Heart right ventricle (tissue), 16 donors: ENCODE measurements around the gene FREM2. TPM values are rescaled to one million over a fixed set of nuclear protein-coding genes. Genes with fewer than 3 reads are reported as not detected.
A peak's percentile ranks its signal among the peaks of the same experiment; 100 is the strongest.

Source experiments
- ATAC-seq, 8 donors: fragments of 200-7000 bp; cut with Tn5 transposase; one replicate each; pipeline ENCODE4 v1.9.1; 2020; ENCODE audit warnings: mild to moderate bottlenecking in 8 of 8, moderate library complexity in 8 of 8, moderate number of reproducible peaks in 1 of 8
- DNase-seq, 2 donors: peaks; one replicate each; pipeline ENCODE4 v3.0.0-alpha.2; 2020
- H3K27ac ChIP-seq, 10 donors: fragments of 200-600 bp; sonication (generic) in 2 of 10; one replicate each; pipeline versions ENCODE4 v1.5.0 to v1.8.0; 2020 to 2022; ENCODE audit warnings: mild to moderate bottlenecking in 3 of 10
- H3K27me3 ChIP-seq, 7 donors: fragments of 200-600 bp; one replicate each; pipeline ENCODE4 v1.8.0; 2021 to 2022; ENCODE audit warnings: mild to moderate bottlenecking in 2 of 7
- H3K36me3 ChIP-seq, 9 donors: fragments of 200-600 bp; sonication (generic) in 1 of 9; one replicate each; pipeline versions ENCODE4 v1.5.0 to v1.8.0; 2020 to 2022; ENCODE audit warnings: mild to moderate bottlenecking in 2 of 9
- H3K4me1 ChIP-seq, 9 donors: fragments of 200-600 bp; sonication (generic) in 1 of 9; one replicate each; pipeline versions ENCODE4 v1.5.0 to v1.8.0; 2020 to 2022; ENCODE audit warnings: mild to moderate bottlenecking in 4 of 9
- H3K4me3 ChIP-seq, 10 donors: fragments of 200-600 bp; sonication (generic) in 2 of 10; one replicate each; pipeline versions ENCODE4 v1.5.0 to v1.8.0; 2020 to 2022; ENCODE audit warnings: mild to moderate bottlenecking in 7 of 10, moderate library complexity in 2 of 10
- H3K9me3 ChIP-seq, 11 donors: fragments of 200-600 bp in 10 of 11; sonication (generic) in 2 of 11; one replicate each; pipeline versions ENCODE4 v1.5.0 to v1.8.0; 2013 to 2022; ENCODE audit warnings: mild to moderate bottlenecking in 2 of 11, control low read depth in 1 of 11, moderate library complexity in 1 of 11
- WGBS, 2 donors: extraction: QIAGEN DNeasy Blood & Tissue Kit; methylation state at CpG; one replicate each; pipeline ENCODE4 v1.1.7; 2013; ENCODE audit warnings: inconsistent platforms in 1 of 2; 5-methylcytosine and 5-hydroxymethylcytosine counted together
- intact Hi-C, 10 donors: fragments of 100-400 bp; cut with DNase I; formaldehyde crosslinking; loops; one replicate each; pipeline versions ENCODE4 v1.11.1 to v1.14.2; 2022
- polyA plus RNA-seq, 2 donors: library from polyadenylated mRNA; stranded (reverse); fragments of 200-250 nt; gene quantifications; one replicate each; pipeline ENCODE4 v1.2.3, GENCODE V29; 2013
- total RNA-seq, 10 donors: library from RNA; stranded (reverse); fragmentation: NEBNext Ultra II Directional in 3 of 10; extraction: Animal tissue kit (Norgen Biotek cat#: 25700) in 3 of 10; gene quantifications; one replicate each; pipeline versions ENCODE4 v1.2.1 to v1.2.4, GENCODE V29; 2021 to 2023
- TF ChIP-seq, protein P1 (sequence below), 9 donors: fragments of 200-600 bp; sonication (generic) in 2 of 9; IDR thresholded peaks; one replicate each; pipeline versions ENCODE4 v1.5.0 to v1.8.0; 2021 to 2022; ENCODE audit warnings: antibody characterized with exemption in 9 of 9, mild to moderate bottlenecking in 5 of 9, moderate library complexity in 1 of 9
- donor health status: Arrhythmogenic right ventricular cardiomyopathy.
- donor health status: ischemic (EF 13 %, LVEDD 7.1; RV severe dilation, severe dysfunction).
- donor health status: healthy with polysubstance abuse.
- donor health status: DM: no; HTN: yes; CAD: no.
- donor health status: DM: no; HTN: no; CAD: no.
- donor health status: ischemic (EF 25% LVEDD 6.9; RV normal size, moderate dysfunction).
- donor health status: ischemic (EF 25% LVEDD 5.7; RV mildly dilated, moderate dysfunction).
- donor health status: healthy.
- donor health status: DM: yes; HTN: yes; CAD: no.
- donor health status: Ischemic cardiomyopathy.
- donor health status: ischemic (EF 35%, LVEDD 5.7; RV mildly dilated, moderate dysfunction).
- donor health status: nonischemic (EF 11% LVEDD 7.7; RV severe dilation, severe dysfunction).
- donor health status: DM: yes; HTN: yes; CAD: no.
- donor health status: PGD.
- donor health status: ischemic (EF 29% LVEDD 5.4; RV normal size, mild dysfunction).
- donor health status: nonischemic (EF 23%, LVEDD 6.1; RV moderate dilation, normal function).

Gene FREM2
- total and polyA plus RNA-seq, 12 donors, result 0.01 to 0.46 (median 0.13) TPM; not detected in 1

GRCh38 chr13:38755793-38756192, 68.9 kb downstream of the FREM2 start:
- Histone ChIP-seq H3K36me3 (no peaks in the 10 kb centered on the region), H3K4me1 (no peaks in the 10 kb centered on the region), H3K9me3 (no peaks in the 10 kb centered on the region), H3K4me3 (no peak overlapping the region), H3K27me3 (peaks cover 0 to 53% (median 20%) of the 10 kb centered on the region in 7 donors), H3K27ac (no peak overlapping the region)
- DNase-seq (no peak), ATAC-seq (no peak)
- TF ChIP-seq, protein P1, sequence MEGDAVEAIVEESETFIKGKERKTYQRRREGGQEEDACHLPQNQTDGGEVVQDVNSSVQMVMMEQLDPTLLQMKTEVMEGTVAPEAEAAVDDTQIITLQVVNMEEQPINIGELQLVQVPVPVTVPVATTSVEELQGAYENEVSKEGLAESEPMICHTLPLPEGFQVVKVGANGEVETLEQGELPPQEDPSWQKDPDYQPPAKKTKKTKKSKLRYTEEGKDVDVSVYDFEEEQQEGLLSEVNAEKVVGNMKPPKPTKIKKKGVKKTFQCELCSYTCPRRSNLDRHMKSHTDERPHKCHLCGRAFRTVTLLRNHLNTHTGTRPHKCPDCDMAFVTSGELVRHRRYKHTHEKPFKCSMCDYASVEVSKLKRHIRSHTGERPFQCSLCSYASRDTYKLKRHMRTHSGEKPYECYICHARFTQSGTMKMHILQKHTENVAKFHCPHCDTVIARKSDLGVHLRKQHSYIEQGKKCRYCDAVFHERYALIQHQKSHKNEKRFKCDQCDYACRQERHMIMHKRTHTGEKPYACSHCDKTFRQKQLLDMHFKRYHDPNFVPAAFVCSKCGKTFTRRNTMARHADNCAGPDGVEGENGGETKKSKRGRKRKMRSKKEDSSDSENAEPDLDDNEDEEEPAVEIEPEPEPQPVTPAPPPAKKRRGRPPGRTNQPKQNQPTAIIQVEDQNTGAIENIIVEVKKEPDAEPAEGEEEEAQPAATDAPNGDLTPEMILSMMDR (IDR thresholded peaks at IDR 0.05), result no peak
- intact Hi-C loops, result no loop called here
- 90 to 93% methylated on average over 2 of the region's 2 CpGs for WGBS, 2 donors

DNA sequence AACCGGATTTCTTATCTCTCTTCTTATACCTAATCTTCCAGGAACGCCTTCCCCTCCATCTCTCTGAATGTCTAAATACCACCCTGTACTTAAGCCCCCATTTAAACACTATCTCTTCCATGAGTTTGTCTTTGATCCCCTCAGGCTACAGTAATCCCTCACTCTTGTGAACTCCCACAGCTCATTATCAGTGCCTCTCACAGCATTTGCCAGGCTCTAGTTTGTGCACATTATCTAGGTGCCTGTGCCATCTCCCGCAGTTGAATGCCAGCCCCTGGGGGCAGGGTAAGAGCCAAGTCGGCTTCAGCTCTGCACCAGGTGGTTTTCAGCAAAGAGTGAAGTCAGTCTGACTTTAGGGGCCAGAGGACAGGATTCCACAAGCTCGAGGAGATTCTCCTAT, 71.4 kb downstream of the FREM2 start:
- H3K27me3 ChIP-seq, result peaks cover 0 to 48% (median 25%) of the 10 kb centered on the region in 7 donors
- TF ChIP-seq, protein P1 (IDR thresholded peaks at IDR 0.05), result no peak
- 22 to 24% methylated on average over 5 of the region's 5 CpGs for WGBS, 2 donors
- DNase-seq (no peak), ATAC-seq (no peak)
- H3K36me3 ChIP-seq, result no peaks in the 10 kb centered on the region
- H3K27ac ChIP-seq, result no peak overlapping the region
- H3K4me3 ChIP-seq, result no peak overlapping the region
- no peaks in the 10 kb centered on the region for H3K4me1 ChIP-seq
- H3K9me3 ChIP-seq, result no peaks in the 10 kb centered on the region
- intact Hi-C loops, result no loop called here

GRCh38 chr13:38759390-38759789, 72.5 kb downstream of the FREM2 start:
- Histone ChIP-seq H3K27me3 (peaks cover 0 to 40% (median 20%) of the 10 kb centered on the region in 7 donors), H3K4me3 (no peak overlapping the region), H3K27ac (no peak overlapping the region), H3K36me3 (no peaks in the 10 kb centered on the region), H3K9me3 (no peaks in the 10 kb centered on the region), H3K4me1 (no peaks in the 10 kb centered on the region)
- 58 to 62% methylated on average over 4 of the region's 4 CpGs for WGBS, 2 donors
- ATAC-seq (no peak), DNase-seq (no peak)
- TF ChIP-seq, protein P1 (IDR thresholded peaks at IDR 0.05), result no peak
- intact Hi-C loops, result no loop called here

GRCh38 chr13:38763446-38764381, 76.8 kb downstream of the FREM2 start:
- ATAC-seq (peak in 1 of 8 donors; percentile 45), DNase-seq (no peak)
- Histone ChIP-seq H3K9me3 (no peaks in the 10 kb centered on the region), H3K36me3 (no peaks in the 10 kb centered on the region), H3K4me1 (peaks cover 0 to 6% (median 0%) of the 10 kb centered on the region in 9 donors), H3K27ac (no peak overlapping the region), H3K4me3 (no peak overlapping the region), H3K27me3 (peaks cover 0 to 20% (median 7%) of the 10 kb centered on the region in 7 donors)
- TF ChIP-seq, protein P1 (IDR thresholded peaks at IDR 0.05), result peak; percentile 10 to 63 (median 44)
- intact Hi-C loops, result loop anchor here in 7 of 10 donors (5.0 kb wide), 2 partner anchors 76 to 91 kb away; partner anchors contain the start of gene FREM2 (in 6 of the 7)
- WGBS, 2 donors, result 21 to 34% methylated on average over 7 of the region's 7 CpGs
